Measurements from ENCODE around the gene ARHGAP44.

- TF ChIP-seq CTCF (IDR thresholded peaks at IDR 0.05 in 2 of 3, conservative IDR thresholded peaks at IDR 0.05 in 1 of 3; ENCODE audit: borderline replicate concordance in 1 of 3, insufficient read depth in 1 of 3, low read depth in 2 of 3, low read length in 2 of 3) (no peak), EZH2 (IDR thresholded peaks at IDR 0.05) (no peak), POLR2AphosphoS5 (IDR thresholded peaks at IDR 0.05; ENCODE audit: low read depth, low read length) (no peak), RAD21 (IDR thresholded peaks at IDR 0.05; ENCODE audit: low read depth) (no peak), JUND (IDR thresholded peaks at IDR 0.05) (no peak), MAX (IDR thresholded peaks at IDR 0.05) (no peak), POLR2A (IDR thresholded peaks at IDR 0.05; ENCODE audit: borderline replicate concordance, extremely low read depth, insufficient read depth, insufficient read length) (no peak), ZBTB33 (IDR thresholded peaks at IDR 0.05; ENCODE audit: extremely low read depth, insufficient replicate concordance, low read length) (no peak), EZH2phosphoT487 (IDR thresholded peaks at IDR 0.05; ENCODE audit: borderline replicate concordance) (no peak), REST (IDR thresholded peaks at IDR 0.05; ENCODE audit: low read depth) (no peak), SIN3A (IDR thresholded peaks at IDR 0.05; ENCODE audit: low read depth) (no peak), FOSL1 (IDR thresholded peaks at IDR 0.05; ENCODE audit: low read depth) (no peak)
Measured at GRCh38 chr17:12744786-12745185, 44.5 kb upstream of the ARHGAP44 start.
